Astrocyte of the spinal cord (primary cell): Measurements from ENCODE around the gene YOD1.

Experiments used
- DNase-seq: peaks from one replicate; pipeline ENCODE4 v3.0.0; 2011; ENCODE audit warnings: low read depth, low spot score
- H3K4me3 ChIP-seq: 2 replicates; pipeline ENCODE4 v1.5.1; 2011; ENCODE audit warnings: low read depth, mild to moderate bottlenecking, low read length, moderate library complexity
- CTCF ChIP-seq: IDR thresholded peaks from 2 replicates; pipeline ENCODE4 v1.5.1; 2012; ENCODE audit warnings: low read depth, mild to moderate bottlenecking, low read length, inconsistent platforms
- in situ Hi-C: cut with HindIII; loops from 2 replicates; pipeline ENCODE4 v1.10.0; 2017; ENCODE audit warnings: low sequenced_read_pairs

Gene YOD1

GRCh38 chr1:207000651-207001291 is 50.2 kb downstream of the YOD1 start:
- in situ Hi-C loops = no loop called here
- no peak for TF ChIP-seq CTCF
- DNase-seq = no peak
- no peak overlapping the region for H3K4me3 ChIP-seq

- no peak for DNase-seq
- TF ChIP-seq CTCF = no peak
- H3K4me3 ChIP-seq = no peak overlapping the region
- in situ Hi-C loops = no loop called here
Observed at GRCh38 chr1:206998816-206999215, 52.2 kb downstream of the YOD1 start.
